ENCODE data around the gene ZNF280D.

The ZNF280D gene

DNA sequence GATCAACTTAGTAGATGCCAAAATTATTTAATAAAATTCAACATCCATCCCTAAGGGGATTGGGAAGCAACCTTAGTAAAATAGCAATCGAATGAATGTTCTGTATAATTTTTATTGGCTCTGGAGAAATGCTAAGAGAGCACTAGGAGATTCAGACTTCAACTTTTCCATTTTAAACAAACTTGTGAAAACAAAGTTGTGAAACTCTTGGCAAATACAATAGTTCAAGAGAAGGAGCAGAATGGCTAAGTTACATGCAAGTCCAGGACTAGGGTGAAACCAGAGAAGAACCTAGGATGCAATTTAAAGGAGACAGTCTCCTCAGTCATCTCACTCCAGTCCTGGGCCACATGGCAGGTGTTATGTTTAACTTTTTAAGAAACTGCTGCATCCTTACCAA lies 16.7 kb upstream of the ZNF280D start:
- DNase-seq (ENCODE audit: low read depth in 1 of 2, low spot score in 1 of 2) = no peak

DNA sequence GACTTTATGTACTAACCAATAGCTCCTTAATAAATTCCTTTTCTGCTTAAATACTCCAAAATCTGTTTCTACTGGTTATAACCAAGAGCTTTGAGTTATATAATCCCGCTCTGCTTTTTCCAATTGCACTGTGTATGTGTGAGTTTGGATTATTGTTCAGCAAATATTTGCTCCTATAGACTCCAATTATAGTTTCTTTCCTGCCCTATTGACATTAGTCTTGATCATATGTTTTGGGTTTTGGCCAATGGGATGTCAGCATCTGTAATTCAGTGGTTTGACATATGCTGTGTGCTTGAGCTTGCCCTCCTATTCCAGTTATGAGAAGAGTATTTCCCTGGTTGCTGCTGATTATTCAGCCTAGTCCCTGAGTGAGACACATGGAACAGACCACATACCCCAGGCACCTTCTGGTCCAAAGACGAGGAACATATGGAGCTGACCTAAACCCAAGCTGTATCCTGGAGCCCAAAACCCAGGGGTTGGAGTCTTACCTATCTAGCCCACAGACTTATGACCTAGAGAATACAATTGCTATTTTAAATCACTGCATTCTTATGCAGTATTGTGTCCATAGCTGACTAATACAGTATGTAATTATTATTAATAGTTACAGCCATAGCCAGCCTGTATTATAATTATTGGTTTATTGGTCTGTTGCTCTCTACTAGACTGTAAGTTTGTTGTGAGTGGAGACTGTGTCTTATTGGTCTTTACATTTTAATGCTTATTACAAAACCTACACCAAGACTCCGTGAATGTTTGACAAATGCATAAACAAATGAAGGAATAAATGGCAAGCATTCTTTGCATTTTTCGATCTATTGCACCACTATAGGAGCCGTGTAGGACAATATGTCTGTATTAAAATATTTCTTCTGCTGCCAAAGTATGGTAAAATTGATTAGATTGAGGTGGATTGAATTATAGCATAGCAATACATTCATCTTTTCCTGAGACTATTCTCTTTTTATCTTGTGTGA lies 11.7 kb upstream of the ZNF280D start:
- no peak for DNase-seq (ENCODE audit: low read depth in 1 of 2, low spot score in 1 of 2)

DNA sequence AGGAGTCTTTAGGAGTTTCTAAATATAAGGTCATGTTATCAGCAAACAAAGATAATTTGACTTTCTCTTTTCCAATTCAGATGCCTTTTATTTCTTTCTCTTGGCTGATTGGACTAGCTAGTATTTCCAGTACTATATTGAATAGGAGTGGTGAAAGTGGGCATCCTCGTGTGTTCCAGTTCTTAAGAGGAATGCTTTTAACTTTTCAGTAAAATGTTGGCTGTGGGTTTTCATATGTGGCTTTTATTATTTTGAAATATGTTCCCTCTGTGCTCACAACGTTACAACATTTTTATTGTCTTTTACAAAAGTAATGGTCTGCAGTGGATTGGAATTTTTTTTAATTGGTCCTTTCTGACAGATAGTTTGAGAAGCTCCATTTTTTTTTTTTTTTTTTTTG lies 8.2 kb upstream of the ZNF280D start:
- DNase-seq (ENCODE audit: low read depth in 1 of 2, low spot score in 1 of 2) = no peak

DNA sequence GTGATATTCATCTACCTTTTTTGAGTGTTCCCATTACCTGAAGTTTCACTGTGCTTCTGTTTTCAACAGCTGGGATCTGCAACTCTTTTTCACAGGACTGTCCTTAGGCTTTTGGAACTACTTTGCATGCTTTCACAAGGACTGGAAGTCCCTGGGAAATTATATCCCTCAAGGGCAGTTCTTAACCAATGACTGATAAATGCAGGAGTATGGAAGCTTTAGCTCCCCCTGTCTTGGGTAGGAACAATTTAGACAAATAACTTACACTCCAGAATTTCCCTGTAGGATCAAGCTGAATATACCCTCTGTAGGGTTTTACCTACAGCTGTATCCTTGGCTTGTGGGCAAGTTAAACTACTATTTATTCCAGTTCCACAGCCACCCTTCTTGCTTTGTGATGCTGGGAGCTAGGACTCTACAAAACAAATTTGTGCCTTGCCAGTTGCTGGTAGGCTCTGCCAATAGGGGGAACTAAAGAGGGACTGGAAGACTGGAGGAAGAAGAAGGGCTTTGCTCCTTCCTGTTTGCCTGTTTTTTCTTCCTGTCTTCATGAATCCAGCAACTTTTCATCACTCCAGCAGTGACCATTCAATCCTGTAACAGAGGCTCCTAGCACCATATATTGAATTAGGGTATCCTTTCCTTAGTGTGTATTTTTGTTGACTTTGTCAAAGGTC lies 6.8 kb upstream of the ZNF280D start:
- DNase-seq (ENCODE audit: low read depth in 1 of 2, low spot score in 1 of 2) = no peak

DNA sequence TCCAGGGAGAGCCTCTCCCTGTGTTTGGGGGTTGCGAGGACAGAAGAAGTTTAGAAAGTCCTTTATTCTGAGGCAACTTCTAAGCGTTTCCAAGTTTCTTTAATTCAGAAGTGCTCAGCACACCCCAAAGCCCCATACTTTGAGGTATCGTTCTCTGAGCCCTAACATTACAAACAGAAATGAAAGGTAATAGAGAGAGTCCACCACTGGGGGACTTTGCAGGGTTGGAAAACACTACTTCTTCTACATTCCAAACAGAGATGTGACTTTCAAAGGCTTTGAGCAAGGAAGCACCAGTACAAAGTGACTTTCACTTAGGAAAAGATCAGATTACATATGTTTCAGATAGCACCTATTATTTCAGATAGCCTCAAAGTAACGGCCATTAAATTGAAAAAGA lies 6.2 kb upstream of the ZNF280D start:
- DNase-seq (ENCODE audit: low read depth in 1 of 2, low spot score in 1 of 2) = no peak

DNA sequence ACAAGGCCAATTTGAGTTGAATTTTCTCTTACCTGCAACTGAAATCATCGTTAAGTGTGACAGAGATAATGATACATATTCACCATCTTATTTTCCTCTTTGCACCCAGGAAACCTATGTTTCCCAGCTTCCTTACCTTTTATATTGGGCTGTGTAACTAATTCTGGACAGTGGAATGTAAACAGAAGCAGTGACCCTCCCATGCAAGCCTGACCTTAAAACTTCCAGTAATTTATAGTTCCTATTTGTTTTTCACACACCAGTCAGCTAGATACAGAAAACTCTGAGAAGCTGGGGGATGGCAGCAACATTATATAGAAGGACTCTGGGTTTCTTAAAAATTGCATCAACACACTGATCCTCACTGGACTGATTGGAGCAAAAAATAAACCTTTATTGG lies 4.5 kb upstream of the ZNF280D start:
- DNase-seq (ENCODE audit: low read depth in 1 of 2, low spot score in 1 of 2) = no peak

DNA sequence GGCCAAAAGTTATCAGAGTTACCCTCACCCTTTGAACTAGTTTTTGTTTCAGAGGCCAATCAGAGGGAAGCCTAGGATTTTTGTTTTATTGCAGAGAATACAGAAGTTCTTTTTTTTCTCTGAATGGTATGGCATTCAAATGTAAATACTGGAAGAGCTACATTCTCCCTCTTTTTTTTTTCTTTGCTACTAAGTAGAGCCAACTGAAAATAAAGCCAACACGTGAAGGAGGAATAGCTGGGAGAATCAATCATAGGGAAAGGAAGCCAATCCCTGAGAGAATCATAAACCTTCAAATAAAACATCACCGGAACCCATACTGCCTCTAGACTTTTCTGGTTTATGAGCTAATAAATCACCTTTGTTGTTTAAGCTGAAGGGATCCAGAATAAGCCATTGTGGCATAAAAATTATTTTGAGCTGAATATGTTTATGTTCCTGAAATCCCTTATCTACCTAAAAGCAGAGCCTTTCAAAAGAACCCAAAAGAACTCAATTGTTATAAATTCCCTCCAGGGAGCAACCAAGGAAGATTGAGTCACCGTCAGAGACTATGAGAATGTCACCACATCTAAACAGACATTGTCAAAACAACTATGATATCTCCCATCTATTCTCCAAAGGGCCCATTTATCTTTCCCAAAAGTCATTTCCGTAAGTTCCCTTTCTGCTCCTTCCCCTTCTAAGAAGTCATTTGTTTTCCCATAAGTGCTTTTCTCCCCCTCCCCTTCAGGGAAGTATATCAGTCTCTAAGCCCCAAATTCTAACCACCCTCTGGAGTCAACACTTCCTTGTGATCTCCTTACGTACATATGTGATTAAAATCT lies 3.8 kb upstream of the ZNF280D start:
- no peak for DNase-seq (ENCODE audit: low read depth in 1 of 2, low spot score in 1 of 2)

DNA sequence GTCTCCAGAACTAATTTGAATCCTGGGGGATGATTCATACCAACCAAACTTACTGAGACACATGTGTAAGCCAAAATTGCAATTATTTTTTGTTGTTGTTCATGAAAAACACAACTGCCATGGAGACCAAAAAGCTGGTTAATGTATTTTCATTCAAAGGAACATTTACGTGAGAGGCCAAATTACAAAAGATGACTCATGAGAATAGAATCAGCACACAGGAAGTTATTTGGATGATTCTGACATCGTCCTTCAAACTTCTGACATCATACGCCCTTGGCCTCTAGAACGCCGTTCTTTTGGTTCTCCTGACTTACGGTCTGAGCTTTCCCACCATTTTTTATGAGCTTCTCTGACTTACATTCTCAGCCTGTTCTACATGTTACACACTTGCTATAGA lies 3.0 kb upstream of the ZNF280D start:
- no peak for DNase-seq (ENCODE audit: low read depth in 1 of 2, low spot score in 1 of 2)

DNA sequence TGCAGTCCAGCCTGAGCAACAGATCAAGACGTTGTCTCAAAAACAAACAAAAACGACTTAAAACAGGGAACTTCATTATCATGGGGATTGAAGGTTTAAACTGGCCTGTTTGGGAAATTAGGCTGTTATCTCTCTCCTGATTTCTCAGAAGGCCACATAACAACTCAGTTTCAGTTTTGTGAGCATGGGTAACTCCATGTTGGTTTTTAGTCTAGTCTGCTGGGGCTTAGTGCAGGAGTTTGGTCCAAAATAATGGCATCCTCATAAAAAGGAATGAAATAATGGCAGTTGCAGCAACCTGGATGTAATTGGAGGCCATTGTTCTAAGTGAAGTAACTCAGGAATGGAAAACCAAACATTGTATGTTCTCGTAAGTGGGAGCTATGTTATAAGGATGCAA lies 2.3 kb upstream of the ZNF280D start:
- no peak for DNase-seq (ENCODE audit: low read depth in 1 of 2, low spot score in 1 of 2)

DNA sequence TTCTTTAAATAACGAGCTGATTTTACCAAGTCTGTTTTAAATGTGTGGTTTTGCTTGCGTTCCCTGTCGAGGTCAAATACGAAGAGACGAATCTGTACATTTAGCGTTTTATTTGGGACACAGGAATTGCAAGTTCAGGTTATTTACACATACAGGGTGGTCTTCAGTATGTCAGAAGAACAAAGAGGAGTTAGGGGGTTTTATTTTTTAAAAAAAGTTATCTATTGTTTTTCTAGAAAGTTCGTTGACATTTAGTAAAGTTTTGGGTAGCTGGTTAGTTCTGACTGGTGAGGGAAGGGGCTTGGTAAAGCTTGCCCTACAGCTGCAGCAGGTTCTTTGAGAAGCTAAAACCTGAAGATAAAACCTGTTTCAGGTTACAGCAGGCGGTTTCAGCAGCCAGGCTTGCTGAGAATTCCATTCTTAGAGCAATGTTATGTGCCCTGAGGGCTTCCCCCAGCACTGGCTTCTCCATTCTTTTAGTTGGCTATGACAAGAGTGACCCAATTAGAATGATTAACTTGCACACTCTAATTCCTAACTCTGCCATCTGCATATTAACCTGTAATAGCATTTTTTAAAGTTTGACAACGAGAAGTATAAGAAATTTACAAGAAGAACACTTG lies 815 bp upstream of the ZNF280D start:
- no peak for DNase-seq (ENCODE audit: low read depth in 1 of 2, low spot score in 1 of 2)

DNA sequence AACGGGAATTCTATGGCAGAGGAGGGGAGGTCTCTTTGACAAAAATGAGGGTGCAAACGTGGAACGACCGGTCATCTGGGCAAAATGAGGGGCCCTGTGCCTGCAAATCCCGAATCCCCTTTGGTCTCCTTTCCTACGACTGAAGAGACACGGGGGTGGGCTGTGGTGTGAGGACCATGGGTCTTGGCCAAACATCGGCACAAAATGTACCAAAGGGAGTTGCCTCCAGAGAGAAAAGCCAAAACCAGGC lies 498 bp downstream of the ZNF280D start:
- DNase-seq (ENCODE audit: low read depth in 1 of 2, low spot score in 1 of 2) = no peak

DNA sequence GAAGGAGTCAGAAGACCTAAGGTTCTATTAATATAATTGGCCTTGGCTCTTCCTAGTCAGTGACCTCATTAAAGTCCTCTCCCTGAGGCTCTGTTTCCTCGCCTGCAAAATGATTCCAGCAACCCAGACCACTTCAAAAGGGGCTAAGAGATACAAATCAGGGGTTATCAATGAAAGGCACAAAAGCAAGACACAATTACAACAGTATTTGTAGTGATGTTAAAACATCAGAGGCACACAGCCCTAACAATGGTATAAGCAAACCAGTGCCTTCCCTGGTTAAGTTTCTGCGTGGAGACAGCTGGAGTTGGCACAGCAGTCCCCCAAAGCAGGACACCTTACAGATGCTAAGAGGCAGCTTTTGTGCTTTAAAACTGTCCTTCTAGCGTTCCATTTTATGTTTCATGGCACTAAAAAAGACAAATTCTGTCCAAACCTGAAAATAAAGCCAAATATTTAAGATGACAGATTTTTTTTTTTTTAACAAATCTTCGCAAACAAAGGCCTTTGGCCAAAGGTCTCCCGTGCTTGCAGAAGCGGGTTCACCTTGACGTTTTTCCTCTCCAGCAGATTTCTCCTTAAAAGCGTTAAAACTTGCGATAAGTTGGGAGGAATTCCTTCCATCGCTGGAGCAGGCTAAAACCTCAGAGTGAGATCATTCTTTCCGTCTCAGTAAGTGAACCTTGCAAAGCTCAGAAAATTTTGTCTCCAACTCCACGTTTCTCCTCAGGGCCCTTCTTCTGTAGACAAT lies 999 bp downstream of the ZNF280D start:
- no peak for DNase-seq (ENCODE audit: low read depth in 1 of 2, low spot score in 1 of 2)

DNA sequence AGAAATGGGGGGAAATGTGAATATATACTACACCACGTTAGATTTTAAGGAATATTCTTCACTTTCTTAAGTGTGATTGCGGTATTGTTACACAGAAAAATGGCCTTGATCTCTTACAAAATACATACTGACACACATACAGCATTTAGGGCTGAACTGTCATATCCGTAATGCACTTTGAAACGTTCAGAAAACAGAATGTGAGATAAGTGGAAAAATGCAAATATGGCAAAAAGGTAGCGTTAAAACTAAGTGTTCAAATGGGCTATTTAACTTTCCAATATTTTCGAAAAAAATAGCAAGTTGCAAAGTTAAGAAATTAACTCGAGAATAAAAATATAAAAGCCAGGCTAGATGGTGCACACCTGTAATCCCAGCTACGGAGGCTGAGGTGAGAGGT lies 1.8 kb downstream of the ZNF280D start:
- no peak for DNase-seq (ENCODE audit: low read depth in 1 of 2, low spot score in 1 of 2)

DNA sequence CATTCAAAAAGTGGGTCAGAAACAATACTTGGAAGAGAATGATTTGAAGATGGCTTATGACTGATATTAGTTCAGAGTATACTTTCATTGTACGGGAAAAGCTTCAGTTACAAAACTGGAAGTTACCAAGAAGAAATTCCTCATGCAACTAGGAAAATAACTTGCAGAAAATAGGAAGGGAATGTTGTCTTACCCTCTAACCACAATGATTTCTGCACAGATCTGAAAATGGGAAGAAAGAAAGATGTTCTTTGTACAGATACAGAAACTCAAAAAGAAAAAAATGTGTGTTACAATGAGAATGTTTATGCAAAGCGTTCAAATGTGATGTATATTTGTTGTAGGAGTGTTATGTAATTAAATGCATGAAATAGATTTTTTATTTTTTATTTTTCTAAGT lies 3.7 kb downstream of the ZNF280D start:
- no peak for DNase-seq (ENCODE audit: low read depth in 1 of 2, low spot score in 1 of 2)

DNA sequence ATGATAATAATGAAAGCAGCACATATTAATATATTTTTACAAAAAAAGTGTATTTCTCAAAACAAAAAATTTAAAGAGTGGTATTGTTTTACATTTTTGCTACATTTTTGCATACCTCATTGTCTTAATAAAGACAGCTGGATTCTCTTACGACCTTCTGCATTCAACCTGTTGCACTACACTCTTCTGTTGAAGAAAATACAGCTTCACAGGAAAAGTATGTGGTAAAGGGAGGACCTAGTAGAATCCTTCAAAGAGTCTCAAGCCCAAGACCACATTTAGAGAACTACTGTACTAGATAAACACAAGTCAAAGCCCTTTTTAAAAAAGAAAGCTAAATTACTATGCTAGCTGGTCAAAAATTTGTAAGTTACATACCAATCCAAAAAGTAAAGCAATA lies 7.9 kb downstream of the ZNF280D start:
- DNase-seq (ENCODE audit: low read depth in 1 of 2, low spot score in 1 of 2) = no peak

DNA sequence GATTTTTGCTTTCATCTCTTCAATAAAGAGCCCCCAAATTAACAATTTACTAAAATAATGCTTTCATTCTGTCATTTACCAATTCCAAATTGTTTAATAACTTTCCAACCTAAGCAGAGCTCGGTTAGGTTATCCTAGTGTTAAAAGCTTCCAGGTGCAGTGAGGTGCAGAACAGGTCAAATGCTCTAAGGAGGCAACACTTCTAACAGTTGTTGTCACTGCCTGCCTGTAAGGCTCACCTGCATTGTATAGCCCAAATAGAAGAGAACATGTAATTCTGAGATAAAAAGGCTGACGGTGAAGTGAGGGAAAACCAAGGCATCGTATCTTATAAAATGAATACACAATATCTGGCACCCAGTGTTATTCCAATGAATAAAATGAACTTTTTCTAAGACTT lies 9.1 kb downstream of the ZNF280D start:
- no peak for DNase-seq (ENCODE audit: low read depth in 1 of 2, low spot score in 1 of 2)

DNA sequence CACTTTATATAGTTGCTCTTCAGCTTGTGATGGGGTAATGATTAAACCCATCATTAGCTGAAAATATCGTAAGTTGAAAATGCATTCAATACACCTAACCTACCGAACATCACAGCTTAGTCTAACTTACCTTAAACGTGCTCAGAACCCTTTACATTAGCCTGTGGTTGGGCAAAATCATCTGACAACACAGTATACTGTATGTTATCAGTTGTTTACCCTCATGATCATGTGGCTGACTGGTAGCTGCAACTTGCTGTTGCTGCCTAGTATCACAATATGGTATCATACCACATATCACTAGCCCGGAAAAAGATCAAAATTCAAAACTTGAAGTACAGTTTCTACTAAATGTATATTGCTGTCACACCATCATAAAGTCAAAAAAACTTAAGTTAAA lies 9.5 kb downstream of the ZNF280D start:
- no peak for DNase-seq (ENCODE audit: low read depth in 1 of 2, low spot score in 1 of 2)

DNA sequence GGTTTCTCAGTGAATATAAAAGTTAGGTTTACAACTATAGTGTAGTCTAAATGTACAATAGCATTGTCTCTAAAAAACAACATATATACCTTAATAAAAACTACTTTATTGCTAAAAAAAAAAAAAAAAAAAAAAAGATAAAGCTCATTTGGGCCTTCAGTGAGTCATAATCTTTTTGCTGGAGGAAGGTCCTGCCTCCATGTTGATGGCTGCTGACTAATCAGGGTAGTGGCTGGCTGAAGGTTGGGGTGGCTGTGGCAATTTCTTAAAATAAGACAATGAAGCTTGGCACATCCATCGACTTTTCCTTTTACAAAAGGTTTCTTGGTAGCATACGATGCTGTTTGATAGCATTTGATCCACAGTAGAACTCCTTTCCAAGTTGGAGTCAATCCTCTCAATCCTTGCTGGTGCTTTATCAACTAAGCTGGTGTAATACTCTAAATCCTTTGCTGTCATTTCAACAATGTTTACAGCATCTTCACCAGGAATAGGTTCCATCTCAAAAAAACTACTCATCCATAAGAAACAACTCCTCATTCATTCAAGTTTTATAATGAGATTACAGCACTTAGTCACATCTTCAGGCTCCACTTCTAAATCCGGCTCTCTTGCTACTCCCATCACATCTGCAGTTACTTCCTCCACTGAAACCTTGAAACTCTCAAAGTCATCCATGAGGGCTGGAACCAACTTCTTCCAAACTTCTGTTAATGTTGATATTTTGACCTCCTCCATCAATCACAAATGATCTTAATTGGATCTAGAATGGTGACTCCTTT lies 13.3 kb downstream of the ZNF280D start:
- DNase-seq (ENCODE audit: low read depth in 1 of 2, low spot score in 1 of 2) = no peak

DNA sequence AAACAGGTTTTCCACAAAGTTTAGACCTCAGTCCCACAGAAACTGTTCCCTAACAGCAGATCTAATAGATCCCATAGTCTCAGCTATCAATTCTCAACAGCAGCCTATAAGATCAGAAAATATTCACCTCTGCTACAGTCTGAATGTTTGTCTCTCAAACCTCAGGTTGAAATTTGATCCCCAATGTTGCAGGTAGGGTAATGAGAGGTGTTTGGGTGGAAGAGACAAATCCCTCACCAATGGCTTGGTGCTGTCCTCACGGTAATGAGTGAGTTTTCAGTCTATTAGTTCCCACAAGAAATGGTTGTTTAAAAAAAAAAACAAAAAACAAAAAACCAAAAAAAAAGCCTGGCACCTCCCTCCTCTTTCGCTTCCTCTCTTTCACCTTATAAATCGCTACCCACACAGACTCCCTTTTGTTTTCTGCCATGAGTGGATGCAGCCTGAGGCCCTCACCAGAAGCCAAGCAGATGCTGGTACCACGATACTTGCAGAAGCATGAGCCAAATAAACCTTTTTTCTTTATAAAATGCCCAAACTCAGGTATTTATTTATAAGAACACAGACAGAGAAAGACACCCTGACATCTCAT lies 14.2 kb downstream of the ZNF280D start:
- no peak for DNase-seq (ENCODE audit: low read depth in 1 of 2, low spot score in 1 of 2)

DNA sequence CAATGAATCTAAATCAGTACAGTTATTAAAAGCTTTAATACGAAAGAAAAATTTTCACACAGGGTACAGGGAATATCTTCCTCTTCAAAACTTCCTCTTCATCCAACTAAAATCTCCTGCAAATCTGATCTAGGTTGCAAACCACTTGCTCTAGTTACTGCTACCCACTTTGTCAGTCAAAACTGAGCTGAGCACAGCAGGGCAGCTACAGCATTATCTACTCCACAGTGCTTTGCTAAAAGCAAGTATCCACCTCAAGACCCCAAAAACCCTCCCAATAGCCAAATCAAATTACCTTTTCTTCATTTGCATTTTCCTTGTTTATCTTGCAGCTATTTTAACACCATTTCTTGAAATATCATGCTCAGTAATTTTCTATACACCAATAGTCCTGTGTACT lies 14.7 kb downstream of the ZNF280D start:
- DNase-seq (ENCODE audit: low read depth in 1 of 2, low spot score in 1 of 2) = no peak

Measured in stimulated activated CD4-positive, alpha-beta T cell treated with anti-CD3 and anti-CD28 coated beads, Interleukin-15, amount 100 ng/mL, for 1 hour (primary cell).